HG02870 (cell line): Measurements from ENCODE around the gene PTPN12.
"Not testable (repeated sequence)": the region's sequence is repeated elsewhere in the genome, so short reads cannot be mapped to it uniquely, and the experiment has no call there.

Source experiments
- ATAC-seq: cut with Tn5 transposase; IDR thresholded peaks from one replicate; pipeline ENCODE4 v1.9.1; 2021; ENCODE audit warnings: mild to moderate bottlenecking, moderate library complexity; ENCODE audit not compliant: unreplicated experiment

The PTPN12 gene

GRCh38 chr7:77537778-77538280 lies 734 bp downstream of the PTPN12 start:
- ATAC-seq: no peak

DNA sequence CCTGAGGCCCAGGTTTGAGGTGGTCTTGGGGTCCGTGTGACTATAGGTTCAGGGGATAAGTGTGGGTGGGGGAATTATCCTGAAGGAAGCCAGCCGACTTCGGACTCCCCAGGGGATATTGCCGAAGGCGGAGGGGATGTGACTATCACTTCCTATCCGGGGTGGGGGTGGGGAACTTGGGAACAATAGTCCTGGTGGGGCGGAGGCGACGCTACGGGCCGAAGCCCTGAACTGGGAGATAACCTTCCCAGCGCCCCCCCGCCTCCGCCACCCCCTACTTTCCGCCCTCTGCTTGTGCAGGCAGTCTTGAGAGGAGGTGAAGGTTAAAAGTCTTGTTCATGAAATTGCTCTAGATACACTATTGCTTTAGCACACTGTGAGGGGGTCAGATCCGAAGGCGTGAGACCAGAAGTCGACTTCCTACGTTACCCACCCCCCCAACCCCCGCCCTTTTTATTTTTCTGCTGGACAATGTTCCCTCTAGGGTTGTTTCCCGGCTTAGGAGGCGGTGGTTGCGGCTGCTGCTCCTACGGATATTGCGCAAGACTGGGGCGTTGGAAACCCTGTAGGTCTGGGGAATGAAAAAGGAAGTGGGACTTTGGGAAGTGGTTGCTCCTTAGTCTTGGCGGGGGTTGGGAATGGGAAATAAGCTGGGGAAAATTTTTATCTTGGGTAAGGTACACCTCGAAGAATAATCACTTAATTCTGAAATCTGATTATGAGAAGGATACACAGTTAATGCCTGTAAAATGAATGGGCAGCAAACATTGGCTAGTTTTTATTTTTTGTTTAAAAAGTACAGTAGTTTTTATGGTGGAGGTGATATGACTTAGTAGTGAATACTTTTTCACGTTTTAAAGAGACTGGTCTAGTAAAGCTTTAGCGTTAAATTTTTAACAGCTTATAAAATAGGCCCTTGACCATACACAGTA lies 1.5 kb downstream of the PTPN12 start:
- ATAC-seq: no peak

DNA sequence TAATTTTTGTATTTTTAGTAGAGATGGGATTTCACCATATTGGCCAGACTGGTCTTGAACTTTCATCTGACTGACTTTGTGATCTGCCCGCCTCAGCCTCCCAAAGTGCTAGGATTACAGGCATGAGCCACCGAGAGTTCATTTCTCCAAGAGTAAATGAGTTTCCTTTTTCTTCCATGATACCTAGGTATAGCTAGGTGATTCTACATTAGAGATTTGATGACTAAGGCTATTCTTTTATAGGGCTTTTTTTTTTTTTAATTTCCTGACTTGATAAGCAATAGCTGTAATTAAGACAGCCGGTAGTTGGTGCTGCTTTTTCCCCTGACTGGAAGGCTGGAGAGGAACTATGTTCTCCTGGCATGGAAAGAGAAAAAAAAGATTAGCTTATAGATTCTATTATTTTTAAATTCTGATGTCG lies 3.3 kb downstream of the PTPN12 start:
- ATAC-seq: no peak

- not testable (repeated sequence) for ATAC-seq
Measured at GRCh38 chr7:77540993-77541392, 3.9 kb downstream of the PTPN12 start.

DNA sequence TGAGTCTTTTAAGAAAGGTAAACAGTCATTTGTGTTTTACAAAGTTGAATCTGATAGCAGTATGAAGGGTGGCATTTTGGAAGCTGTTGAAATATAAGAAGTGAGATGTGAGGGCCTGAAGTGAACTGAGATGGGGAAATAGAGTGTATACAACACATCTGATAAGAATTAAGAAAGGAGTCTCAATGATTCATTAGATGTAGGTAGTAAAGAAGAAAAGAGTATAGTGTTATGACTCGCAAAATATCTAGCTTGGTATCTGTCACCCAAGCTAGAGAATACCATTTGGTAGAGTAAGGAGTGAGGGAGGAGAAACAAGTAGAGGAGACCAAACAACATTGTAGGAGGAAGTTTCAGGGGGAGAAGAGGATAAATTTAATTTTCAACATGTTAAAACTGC lies 5.3 kb downstream of the PTPN12 start:
- ATAC-seq: no peak

- ATAC-seq: no peak
Measured at GRCh38 chr7:77542895-77543294, 5.8 kb downstream of the PTPN12 start.

GRCh38 chr7:77543910-77544309 lies 6.8 kb downstream of the PTPN12 start:
- no peak for ATAC-seq

DNA sequence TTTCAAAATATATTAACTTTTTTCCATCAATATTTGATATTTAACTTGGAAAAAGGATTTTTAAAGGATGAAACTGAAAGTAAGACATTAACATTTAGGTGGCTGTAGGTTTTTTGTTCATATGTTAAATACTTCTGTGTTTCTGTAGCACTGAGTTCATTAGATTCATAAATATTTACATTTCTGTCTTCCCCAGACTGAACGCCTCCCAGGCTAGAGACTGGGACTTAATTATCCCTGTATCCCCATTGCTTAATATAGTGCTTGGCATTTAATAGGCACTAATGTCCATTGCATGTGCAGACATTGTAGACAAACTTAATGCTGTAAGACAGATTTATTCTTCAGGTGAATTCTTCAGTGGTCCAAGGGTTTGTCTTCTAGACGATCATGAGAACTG lies 7.4 kb downstream of the PTPN12 start:
- no peak for ATAC-seq

- peak; percentile 48 for ATAC-seq
Measured at GRCh38 chr7:77548206-77548605, 11.1 kb downstream of the PTPN12 start.

GRCh38 chr7:77549106-77549870 lies 12.2 kb downstream of the PTPN12 start:
- ATAC-seq: no peak

DNA sequence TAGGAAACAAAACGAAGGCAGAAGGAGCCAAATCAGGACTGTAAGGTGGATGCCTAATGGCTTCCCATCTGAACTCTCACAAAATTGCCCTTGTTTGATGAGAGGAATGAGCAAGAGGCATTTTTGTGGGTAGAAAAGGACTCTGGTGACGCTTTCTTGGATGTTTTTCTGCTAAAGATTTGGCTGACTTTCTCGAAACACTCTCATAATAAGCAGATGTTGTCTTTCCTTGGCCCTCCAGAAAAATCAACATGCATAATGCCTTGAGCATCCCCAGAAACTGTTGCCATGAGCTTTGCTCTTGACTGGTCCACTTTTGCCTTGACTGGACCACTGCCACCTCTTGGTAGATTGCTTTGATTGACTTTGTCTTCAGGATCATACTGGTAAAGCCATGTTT lies 13.5 kb downstream of the PTPN12 start:
- no peak for ATAC-seq

DNA sequence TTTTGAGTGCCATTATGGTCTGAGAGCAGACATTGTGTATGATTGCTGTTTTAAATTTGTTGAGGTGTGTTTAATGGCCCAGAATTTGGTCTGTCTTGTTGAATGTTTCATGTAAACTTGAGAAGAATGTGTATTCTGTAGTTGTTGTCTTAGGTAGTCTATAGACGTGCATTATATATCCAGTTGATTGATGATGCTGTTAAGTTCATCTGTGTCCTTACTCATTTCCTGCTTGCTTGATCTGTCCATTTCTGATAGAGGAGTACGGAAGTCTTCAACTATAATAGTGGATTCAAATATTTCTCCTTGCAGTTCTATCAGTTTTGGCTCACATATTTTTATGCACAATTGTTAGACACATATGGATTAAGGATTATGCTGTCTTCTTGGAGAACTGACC lies 16.0 kb downstream of the PTPN12 start:
- no peak for ATAC-seq

DNA sequence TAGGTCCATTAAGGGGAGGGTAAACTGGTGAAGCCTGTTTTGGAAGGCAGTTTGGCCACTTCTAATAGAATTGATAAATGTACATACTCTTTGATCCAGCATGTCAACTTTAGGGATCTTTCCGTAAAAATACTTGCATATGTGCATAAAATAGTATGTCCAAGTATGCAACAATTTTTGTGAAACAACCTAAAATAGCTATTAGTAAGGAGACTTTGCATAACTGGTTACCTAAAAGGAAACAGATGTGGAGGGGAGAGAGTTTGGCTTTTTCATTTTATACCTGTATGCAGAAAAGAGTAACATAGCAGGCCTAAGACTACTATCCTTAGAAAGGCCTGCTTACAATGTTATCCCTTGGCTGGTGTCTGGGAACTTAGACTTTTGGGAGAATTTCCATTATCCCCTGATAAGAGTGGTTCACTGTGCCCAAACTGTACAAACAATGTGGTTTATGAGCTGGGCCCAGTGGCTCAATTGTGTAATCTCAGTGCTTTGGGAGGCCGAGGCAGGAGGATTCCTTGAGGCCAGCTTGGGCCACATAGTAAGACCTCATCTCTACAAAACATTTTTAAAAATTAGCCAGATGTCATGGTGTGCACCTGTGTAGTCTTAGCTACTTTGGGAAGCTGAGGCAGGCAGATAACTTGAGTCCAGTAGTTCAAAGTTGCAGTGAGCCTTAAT lies 21.3 kb downstream of the PTPN12 start:
- ATAC-seq: no peak

DNA sequence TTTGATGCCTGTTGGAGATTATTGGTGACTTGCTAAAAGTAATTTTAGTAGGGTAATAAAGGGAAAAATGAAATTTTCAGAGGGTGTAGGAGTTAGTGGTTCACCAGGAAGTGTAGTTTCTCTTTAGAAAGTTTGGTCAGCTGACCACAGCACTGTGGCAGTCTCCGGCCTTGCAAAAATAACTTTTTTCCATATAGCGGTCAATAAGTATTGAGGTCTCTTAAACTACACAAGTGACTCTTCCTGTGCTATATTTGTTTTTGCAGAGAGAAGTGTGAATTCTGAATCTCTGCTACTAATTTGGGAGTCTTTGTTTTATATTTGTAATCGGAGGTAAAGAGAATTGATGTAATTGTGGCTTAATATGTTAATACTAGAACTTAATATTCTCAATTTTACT lies 24.3 kb downstream of the PTPN12 start:
- peak; percentile 73 for ATAC-seq

DNA sequence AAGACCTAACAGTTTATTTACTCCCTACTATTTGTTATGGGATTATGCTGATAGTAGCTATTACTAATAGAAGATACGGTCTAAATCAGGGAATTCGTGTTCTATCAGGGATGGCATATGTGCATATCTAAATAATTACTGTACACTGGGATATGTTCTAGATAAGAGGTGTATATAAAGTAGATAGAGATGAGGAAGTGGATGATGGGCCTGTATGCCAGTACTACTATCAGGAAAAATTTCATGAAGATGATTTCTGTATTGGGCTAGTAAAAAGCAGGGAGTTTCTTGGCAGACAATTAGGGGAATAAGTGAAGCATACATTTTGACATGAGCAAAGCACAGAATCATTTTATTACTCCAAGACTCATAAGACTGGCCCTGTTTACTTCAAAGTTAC lies 26.2 kb downstream of the PTPN12 start:
- no peak for ATAC-seq

DNA sequence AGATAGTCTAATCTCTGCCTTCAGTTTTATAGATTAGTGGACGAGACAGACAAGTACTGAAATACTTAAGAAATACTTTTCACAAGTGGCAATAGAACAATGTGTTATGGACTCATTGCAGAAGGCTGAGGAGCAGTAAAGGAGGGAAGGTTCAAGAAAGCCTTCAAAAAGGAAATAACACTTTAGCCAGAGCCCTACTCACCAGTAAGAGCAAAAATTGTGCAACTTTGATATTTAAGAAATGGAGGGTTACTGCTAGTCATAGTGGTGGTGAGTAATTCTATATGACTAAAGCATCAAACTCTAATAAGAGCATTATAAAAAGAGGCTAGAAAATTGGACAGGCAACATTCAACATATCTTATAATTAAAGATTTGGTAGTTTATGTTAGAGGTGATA lies 28.8 kb downstream of the PTPN12 start:
- ATAC-seq: no peak

GRCh38 chr7:77566421-77566820 lies 29.3 kb downstream of the PTPN12 start:
- no peak for ATAC-seq

- ATAC-seq: no peak
Measured at GRCh38 chr7:77569514-77570232, 32.6 kb downstream of the PTPN12 start.

DNA sequence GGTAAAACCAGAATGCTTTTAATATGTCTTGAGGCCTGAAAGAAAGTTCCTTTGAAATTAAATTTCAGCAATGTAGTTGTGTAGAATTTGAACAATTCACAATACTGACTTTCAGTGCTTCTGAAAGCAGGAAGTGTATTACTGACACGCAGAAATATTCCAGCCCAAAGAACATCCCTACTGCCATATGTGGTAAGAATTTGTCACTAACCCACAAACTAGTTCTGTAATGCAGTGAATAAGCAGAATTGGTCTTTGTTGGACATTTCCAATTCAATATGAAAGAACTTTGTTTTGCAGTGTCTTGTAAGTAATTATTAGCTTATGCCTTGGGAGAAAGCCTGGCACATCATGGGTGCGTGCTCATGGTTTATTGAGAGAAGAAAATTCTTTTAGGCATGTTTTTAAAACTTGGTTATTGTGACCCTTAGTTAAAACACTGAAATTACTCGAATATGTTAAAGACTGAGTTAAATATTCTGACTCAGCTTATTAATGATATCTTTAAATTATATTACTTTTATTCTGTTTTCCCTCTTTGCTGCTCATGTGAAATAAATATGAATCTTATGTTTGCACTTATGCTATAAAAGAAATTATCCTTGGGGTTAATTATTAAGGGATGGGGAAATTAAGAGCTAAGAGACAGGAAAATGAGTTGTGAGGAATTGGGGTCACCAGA lies 33.4 kb downstream of the PTPN12 start:
- ATAC-seq: no peak

DNA sequence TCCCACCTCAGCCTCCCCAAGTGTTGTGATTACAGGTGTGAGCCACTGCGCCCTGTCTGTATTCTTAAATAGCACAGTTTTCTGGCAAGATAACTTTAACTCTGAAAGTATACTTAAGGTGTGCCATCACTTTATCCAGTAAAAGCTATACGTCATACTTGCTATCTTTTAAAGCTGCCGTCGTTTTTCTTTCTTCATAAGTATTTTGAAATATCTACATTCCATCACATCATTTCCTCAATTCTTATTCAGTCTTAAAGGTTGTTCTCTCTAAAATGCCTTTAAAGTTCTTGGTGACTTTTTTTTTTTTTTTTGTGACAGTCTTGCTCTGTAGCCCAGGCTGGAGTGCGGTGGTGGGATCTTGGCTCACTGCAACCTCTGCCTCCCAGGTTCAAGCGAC lies 34.7 kb downstream of the PTPN12 start:
- no peak for ATAC-seq
